Activated T-cell treated with anti-CD3 and anti-CD28 coated beads for 4 hours (primary cell): ENCODE data around the gene RGN.
"Not testable (repeated sequence)": the region's sequence is repeated elsewhere in the genome, so short reads cannot be mapped to it uniquely, and the experiment has no call there.

ENCODE experiments used
- DNase-seq: peaks from one replicate; pipeline ENCODE4 v3.0.0-alpha.2; 2020

RGN gene

GRCh38 chrX:47078129-47079043, at the start of gene RGN:
Gene RGN, plus strand, starts transcription at chrX:47078443. Its CDS starts 2,702 bp downstream, at chrX:47081145.
- no peak for DNase-seq

- peak; percentile 8 for DNase-seq
These were observed 47.9 kb upstream of the RGN start for GRCh38 chrX:47030339-47030738.

- DNase-seq: no peak
These were observed 30.3 kb upstream of the RGN start for GRCh38 chrX:47047989-47048388.

GRCh38 chrX:47059142-47059874, 18.9 kb upstream of the RGN start:
- DNase-seq: no peak

- DNase-seq: no peak
These were observed 17.5 kb upstream of the RGN start for GRCh38 chrX:47060708-47061107.

GRCh38 chrX:47061238-47061919, 16.9 kb upstream of the RGN start:
- no peak for DNase-seq

- DNase-seq: no peak
These were observed 15.1 kb upstream of the RGN start for GRCh38 chrX:47063179-47063578.

- DNase-seq: no peak
These were observed 10.0 kb upstream of the RGN start for GRCh38 chrX:47068214-47068613.

GRCh38 chrX:47068720-47069119, 9.5 kb upstream of the RGN start:
- DNase-seq: no peak

- no peak for DNase-seq
These were observed 2.1 kb downstream of the RGN start for GRCh38 chrX:47080215-47080914.

GRCh38 chrX:47080915-47081236, 2.6 kb downstream of the RGN start:
- DNase-seq: no peak

GRCh38 chrX:47091149-47091775, 13.0 kb downstream of the RGN start:
- DNase-seq: no peak

- no peak for DNase-seq
These were observed 15.0 kb downstream of the RGN start for GRCh38 chrX:47093248-47093647.

- no peak for DNase-seq
These were observed 15.6 kb downstream of the RGN start for GRCh38 chrX:47093860-47094259.

GRCh38 chrX:47097018-47097417, 18.8 kb downstream of the RGN start:
- no peak for DNase-seq

GRCh38 chrX:47098338-47099094, 20.3 kb downstream of the RGN start:
- DNase-seq: no peak

- DNase-seq: no peak
These were observed 23.0 kb downstream of the RGN start for GRCh38 chrX:47101206-47101605.

- not testable (repeated sequence) for DNase-seq
These were observed 32.8 kb downstream of the RGN start for GRCh38 chrX:47110936-47111615.

GRCh38 chrX:47112316-47112954, 34.2 kb downstream of the RGN start:
- no peak for DNase-seq

GRCh38 chrX:47116551-47117110, 38.4 kb downstream of the RGN start:
- DNase-seq: not testable (repeated sequence)
